Measurements from ENCODE around the gene PRAMEF25.
"Not testable (repeated sequence)": the region's sequence is repeated elsewhere in the genome, so short reads cannot be mapped to it uniquely, and the experiment has no call there.

Gene PRAMEF25

DNA sequence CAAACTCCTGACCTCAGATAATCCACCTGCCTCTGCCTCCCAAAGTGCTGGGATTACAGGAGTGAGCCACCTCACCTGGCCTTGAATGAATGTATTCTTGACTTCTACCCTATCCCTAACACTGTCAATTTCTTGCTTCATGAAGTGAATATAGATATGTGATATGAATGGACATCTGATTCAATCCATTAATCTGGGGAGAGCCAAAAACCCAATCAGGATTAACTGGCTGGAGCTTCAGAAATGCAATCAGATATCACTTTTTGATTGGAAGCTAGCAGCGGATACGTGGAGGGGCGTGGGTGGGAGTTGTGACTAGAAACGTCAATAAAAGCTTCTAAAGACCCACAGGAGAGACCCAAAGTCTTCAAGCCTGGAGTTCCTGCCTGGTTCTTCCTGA is at the start of gene PRAMEF25:
PRAMEF25 (plus strand) TSS at position 301 of the 400 bp plus-strand sequence. CDS start 2,920 bp downstream, outside the sequence.
- DNase-seq (ENCODE audit: low read depth): not testable (repeated sequence)

GRCh38 chr1:13056475-13056874 is 14.1 kb upstream of the PRAMEF25 start, which contains the start of gene PRAMEF27:
Gene PRAMEF27 (minus strand): TSS chr1:13056575. CDS start chr1:13053659, 2,916 bp downstream.
- not testable (repeated sequence) for DNase-seq (ENCODE audit: low read depth)

DNA sequence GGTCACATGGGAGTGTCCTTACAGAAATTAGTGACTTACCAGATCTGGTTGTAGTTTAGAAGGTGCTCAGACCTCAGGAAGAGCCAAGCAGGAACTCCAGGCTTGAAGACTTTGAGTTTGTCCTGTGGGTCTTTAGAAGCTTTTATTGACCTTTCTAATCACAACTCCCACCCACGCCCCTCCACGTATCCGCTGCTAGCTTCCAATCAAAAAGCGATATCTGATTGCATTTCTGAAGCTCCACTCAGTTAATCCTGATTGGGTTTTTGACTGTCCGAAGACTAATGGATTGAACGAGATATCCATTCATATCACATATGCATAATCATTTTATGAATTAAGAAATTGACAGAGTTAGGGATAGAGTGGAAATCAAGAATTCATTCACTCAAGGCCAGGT is 46.2 kb downstream of the PRAMEF25 start, which contains the start of gene HNRNPCL2:
HNRNPCL2 (minus strand) TSS at position 101 of the 400 bp plus-strand sequence. CDS start 454 bp downstream, outside the sequence.
- DNase-seq (ENCODE audit: low read depth): not testable (repeated sequence)
